Astrocyte of the cerebellum (primary cell): Measurements from ENCODE around the gene PTPN14.

Source experiments
- DNase-seq: peaks from one replicate; pipeline ENCODE4 v3.0.0-alpha.2; 2011; ENCODE audit warnings: low read depth
- H3K4me3 ChIP-seq: 2 replicates; pipeline ENCODE4 v1.5.1; 2011; ENCODE audit warnings: mild to moderate bottlenecking, low read depth, low read length, moderate library complexity
- CTCF ChIP-seq: IDR thresholded peaks from 2 replicates; pipeline ENCODE4 v1.5.1; 2012; ENCODE audit warnings: low read length, low read depth, moderate library complexity, mild to moderate bottlenecking; ENCODE audit errors: missing control alignments
- in situ Hi-C: cut with HindIII; loops from 2 replicates; pipeline ENCODE4 v1.10.0; 2017; ENCODE audit warnings: low sequenced_read_pairs

The PTPN14 gene

GRCh38 chr1:214342525-214342924, 208.9 kb downstream of the PTPN14 start:
- TF ChIP-seq CTCF = no peak
- in situ Hi-C loops = loop anchor here (25.0 kb wide), 2 partner anchors 245 to 1255 kb away; no protein-coding TSS in a partner anchor
- no peak for DNase-seq
- no peak overlapping the region for H3K4me3 ChIP-seq

- DNase-seq = peak; percentile 23
- in situ Hi-C loops = loop anchor here (25.0 kb wide), 2 partner anchors 245 to 1255 kb away; no protein-coding TSS in a partner anchor
- peak; percentile 65 for TF ChIP-seq CTCF
- no peak overlapping the region for H3K4me3 ChIP-seq
Observed at GRCh38 chr1:214341932-214342331, 209.5 kb downstream of the PTPN14 start.

- TF ChIP-seq CTCF = no peak
- no peak overlapping the region for H3K4me3 ChIP-seq
- in situ Hi-C loops = loop anchor here (25.0 kb wide), 2 partner anchors 246 to 1254 kb away; no protein-coding TSS in a partner anchor
- no peak for DNase-seq
Observed at GRCh38 chr1:214341459-214341858, 209.9 kb downstream of the PTPN14 start.

- in situ Hi-C loops = loop anchor here (25.0 kb wide), 2 partner anchors 249 to 1251 kb away; no protein-coding TSS in a partner anchor
- no peak for DNase-seq
- H3K4me3 ChIP-seq = no peak overlapping the region
- TF ChIP-seq CTCF = no peak
Observed at GRCh38 chr1:214338212-214338611, 213.2 kb downstream of the PTPN14 start.

GRCh38 chr1:214337511-214337910, 213.9 kb downstream of the PTPN14 start:
- peak; percentile 65 for DNase-seq
- TF ChIP-seq CTCF = no peak
- in situ Hi-C loops = loop anchor here (25.0 kb wide), 2 partner anchors 250 to 1250 kb away; no protein-coding TSS in a partner anchor
- H3K4me3 ChIP-seq = no peak overlapping the region

- H3K4me3 ChIP-seq = no peak overlapping the region
- no peak for TF ChIP-seq CTCF
- DNase-seq = no peak
- in situ Hi-C loops = loop anchor here (25.0 kb wide), 2 partner anchors 250 to 1250 kb away; no protein-coding TSS in a partner anchor
Observed at GRCh38 chr1:214337015-214337414, 214.4 kb downstream of the PTPN14 start.
